HG03064 (cell line): ENCODE data around the gene GEMIN4.
"Not testable (repeated sequence)": the region's sequence is repeated elsewhere in the genome, so short reads cannot be mapped to it uniquely, and the experiment has no call there.

ENCODE experiments used
- ATAC-seq: cut with Tn5 transposase; IDR thresholded peaks from one replicate; pipeline ENCODE4 v1.9.1; 2021; ENCODE audit warnings: low read depth; ENCODE audit not compliant: unreplicated experiment

The GEMIN4 gene

DNA sequence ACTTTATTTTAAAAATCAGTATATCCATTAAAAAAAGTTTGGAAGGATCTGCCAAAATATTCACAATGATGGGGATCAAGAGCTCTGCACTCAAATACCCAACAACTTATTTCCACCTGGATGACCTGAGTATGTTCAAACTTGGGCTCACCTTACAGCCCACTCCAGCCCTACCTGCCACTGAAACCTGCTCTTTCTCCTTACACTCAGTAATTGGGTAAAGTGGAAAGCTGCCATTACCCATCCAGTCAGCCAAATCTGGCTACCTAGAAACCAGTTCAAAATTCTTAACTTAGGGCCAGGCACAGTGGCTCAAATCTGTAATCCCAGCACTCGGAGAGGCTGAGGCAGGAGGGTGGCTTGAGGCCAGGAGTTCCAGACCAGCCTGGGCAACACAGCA, 47.1 kb downstream of the GEMIN4 start:
- ATAC-seq, result no peak

DNA sequence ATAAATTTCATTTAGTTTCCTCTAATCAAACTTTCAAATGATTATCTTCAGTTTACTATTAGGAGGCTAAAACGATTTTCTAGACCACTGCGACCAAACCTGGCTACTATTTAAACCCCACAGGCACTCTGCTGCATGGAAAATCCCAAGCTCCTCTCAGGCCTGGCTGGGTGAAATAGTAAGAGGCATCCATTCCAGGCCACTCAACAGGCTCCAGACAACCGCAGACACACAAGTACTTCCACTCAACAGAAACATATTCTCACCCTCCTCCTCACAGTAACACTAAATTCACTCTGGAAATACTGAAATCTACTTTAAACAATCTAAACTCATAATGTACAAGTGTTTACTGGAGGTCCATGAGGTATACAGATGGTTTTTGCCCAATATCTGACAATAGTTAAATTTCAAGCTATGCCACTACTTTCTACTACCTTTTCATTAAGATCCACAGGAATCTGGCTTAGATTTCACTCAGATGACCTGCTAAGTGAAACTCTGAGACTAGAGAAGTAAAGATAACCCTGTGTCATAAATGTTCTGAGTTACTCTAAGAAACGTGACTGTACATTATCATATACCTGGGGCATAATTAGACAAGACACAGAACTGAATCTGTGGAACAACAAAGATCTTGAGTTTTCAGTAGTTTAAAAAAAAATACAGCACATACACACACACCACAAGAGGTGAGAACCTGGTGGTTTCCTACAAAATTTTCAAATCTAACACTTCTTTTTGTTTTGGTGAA, 47.8 kb downstream of the GEMIN4 start:
- no peak for ATAC-seq

DNA sequence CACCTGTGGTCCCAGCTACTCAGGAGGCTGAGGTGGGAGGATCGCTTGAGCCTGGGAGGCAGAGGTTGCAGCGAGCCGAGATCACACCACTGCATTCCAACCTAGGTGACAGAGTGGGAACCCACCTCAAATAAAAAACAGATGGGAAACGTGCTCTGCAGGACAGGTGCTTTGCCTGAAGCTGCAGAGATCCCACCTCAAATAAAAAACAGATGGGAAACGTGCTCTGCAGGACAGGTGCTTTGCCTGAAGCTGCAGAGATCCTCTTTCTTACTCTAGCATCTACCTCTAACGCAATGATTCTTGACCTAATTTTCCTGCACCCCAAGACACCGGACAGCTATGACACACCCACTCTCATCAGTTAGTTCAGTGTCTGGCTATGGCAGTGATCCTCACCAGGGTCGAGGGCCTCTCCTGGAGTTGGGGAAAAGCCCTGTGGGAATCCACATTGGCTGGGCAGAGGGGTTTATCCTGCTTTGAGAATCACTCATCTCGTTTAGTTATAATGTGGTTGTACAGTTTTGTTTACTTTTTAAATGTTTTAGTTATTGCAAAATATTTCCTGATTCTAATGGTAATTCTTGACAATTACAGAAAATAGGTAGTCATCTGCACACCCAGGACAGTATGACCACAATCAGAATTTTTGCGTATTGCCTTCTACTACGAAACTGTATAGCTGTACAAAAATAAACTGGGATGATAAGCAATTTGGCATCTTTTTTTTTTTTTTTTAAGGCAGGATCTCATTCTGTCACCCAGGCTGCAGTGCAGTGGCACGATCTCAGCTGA, 48.8 kb downstream of the GEMIN4 start:
- ATAC-seq, result no peak

DNA sequence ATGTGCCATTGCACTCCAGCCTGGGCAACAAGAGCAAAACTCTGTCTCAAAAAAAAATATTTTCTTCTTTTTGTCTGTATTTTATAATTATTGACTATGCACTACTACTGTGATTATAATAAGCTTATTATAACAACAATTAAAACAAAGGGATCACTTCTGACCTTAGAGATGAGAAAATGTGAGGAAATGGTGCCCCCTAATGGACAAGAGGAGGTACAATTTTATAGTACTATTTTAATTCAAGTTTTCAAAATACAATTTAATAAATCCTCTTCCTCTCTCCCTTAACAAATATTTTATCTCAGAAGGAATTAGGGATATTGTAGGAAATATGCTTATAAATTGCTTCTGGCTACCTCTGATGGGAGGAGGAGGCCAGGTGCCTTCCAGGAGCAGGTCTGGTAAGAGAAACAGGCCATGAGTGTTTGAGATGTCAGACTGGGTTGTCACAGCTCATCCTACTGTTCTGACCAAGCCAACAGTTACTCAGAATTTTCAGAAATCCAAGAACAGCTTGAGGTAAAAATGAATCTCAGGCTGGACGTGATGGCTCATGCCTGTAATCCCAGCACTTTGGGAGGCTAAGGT, 51.5 kb downstream of the GEMIN4 start:
- ATAC-seq, result no peak

DNA sequence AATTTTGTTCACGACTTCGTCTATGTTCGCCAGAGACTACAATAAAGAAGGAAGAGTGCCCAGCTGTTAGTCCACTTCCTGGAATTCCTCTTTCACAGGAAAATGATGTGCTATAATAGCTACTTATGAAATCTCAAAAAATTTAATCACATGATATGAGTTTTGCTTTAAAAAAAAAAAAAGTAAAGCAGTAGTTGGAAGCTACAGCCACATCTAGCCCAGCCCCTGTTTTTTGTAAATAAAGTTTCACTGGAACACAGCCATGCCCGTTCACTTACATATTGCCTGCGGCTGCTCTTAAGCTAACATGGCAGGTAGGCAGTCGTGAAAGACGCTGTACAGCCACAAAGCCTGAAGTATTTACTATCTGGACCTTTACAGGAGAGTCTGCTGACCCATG, 52.7 kb downstream of the GEMIN4 start:
- ATAC-seq, result no peak

DNA sequence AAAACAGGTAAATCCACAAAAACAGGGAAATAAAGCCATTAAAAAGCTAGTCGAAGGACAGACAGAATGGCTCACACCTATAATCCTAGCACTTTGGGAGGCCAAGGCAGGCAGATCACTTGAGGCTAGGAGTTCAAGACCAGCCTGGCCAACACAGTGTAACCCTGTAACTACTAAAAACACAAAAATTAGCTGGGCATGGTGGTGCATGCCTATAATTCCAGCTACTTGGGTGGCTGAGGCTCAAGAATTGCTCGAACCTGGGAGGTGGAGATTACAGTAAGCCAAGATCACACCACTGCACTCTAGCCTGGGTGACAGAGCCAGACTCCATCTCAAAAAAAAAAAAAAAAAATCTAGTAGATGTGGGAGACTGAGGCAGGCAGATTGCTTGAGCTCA, 54.0 kb downstream of the GEMIN4 start:
- ATAC-seq, result not testable (repeated sequence)

- no peak for ATAC-seq
Measured at GRCh38 chr17:697682-698081, 54.4 kb downstream of the GEMIN4 start.

DNA sequence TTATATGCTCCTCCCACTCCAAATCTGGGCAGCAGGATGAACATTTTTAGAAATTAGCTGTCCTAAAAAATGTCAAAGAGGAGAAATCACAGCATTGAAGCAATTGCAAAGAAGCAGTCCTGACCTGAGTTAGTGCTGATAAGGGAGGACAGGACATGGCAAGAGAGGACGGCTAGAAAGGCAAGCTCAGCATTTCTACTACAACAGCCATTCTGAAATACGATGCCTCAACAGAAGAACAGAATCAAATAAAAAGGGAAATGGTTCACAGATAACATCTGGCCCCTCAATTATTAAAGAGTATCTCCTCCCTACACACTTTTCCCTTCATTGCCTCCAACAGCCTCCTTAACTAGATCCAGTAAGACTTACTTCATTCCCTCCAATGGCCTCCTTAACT, 55.7 kb downstream of the GEMIN4 start:
- ATAC-seq, result no peak
